IMR-90 (cell line): ENCODE data around the gene SLC5A1. TPM values are rescaled to one million over a fixed set of nuclear protein-coding genes. Genes with fewer than 3 reads are reported as not detected.

Experiments used
- ATAC-seq: fragments of 200-7000 bp; cut with Tn5 transposase; 2 replicates; pipeline ENCODE4 v1.9.1; 2020; ENCODE audit warnings: low read depth, mild to moderate bottlenecking, moderate library complexity
- BruUV-seq: library from RNA; stranded (reverse); fragments of 400-500 nt; replicated peaks from 2 replicates; lab custom pipeline; 2021; lab: Mats Ljungman, UMichigan
- CTCF ChIA-PET: fragments of 300-600 bp; formaldehyde crosslinking; extraction: SDS; loops from one replicate; lab custom pipeline; 2021; ENCODE audit warnings: antibody characterized with exemption; lab: Yijun Ruan, JAX
- POLR2A ChIA-PET: fragments of 300-600 bp; sonication (Branson Sonifier 250); formaldehyde crosslinking; loops from one replicate; lab custom pipeline; 2022; ENCODE audit warnings: antibody characterized with exemption; ENCODE audit not compliant: unreplicated experiment; lab: Charles Lee
- DNase-seq: peaks from one replicate; pipeline ENCODE4 v3.0.0; 2013
- H2AFZ ChIP-seq: replicated peaks from 2 replicates; pipeline ENCODE3; 2013; ENCODE audit warnings: low read length, mild to moderate bottlenecking; ENCODE audit not compliant: poor library complexity
- H2AK5ac ChIP-seq: 2 replicates; pipeline ENCODE4 v1.6.1; 2013; ENCODE audit warnings: low read depth, low read length, inconsistent platforms
- H2AK9ac ChIP-seq: replicated peaks from 2 replicates; pipeline ENCODE3; 2013; ENCODE audit warnings: mild to moderate bottlenecking, low read depth, low read length, moderate library complexity; ENCODE audit not compliant: poor library complexity
- H2BK120ac ChIP-seq: 2 replicates; pipeline ENCODE4 v1.6.1; 2013; ENCODE audit warnings: low read depth, low read length, inconsistent platforms
- H2BK15ac ChIP-seq: 3 replicates; pipeline ENCODE4 v1.6.1; 2013; ENCODE audit warnings: low read depth, low read length, inconsistent platforms
- H2BK20ac ChIP-seq: 2 replicates; pipeline ENCODE4 v1.6.1; 2013; ENCODE audit warnings: low read depth, mild to moderate bottlenecking, inconsistent platforms, low read length, moderate library complexity
- H2BK5ac ChIP-seq: 2 replicates; pipeline ENCODE4 v1.6.1; 2013; ENCODE audit warnings: mild to moderate bottlenecking, low read depth, low read length, inconsistent platforms; ENCODE audit not compliant: poor library complexity, severe bottlenecking
- H3K14ac ChIP-seq: replicated peaks from 2 replicates; pipeline ENCODE4 v1.6.1; 2013; ENCODE audit warnings: low read depth, low read length, inconsistent platforms
- H3K18ac ChIP-seq: 2 replicates; pipeline ENCODE4 v1.6.1; 2013; ENCODE audit warnings: low read depth, low read length, control low read depth
- H3K23ac ChIP-seq: 2 replicates; pipeline ENCODE4 v1.6.1; 2013; ENCODE audit warnings: low read depth, low read length, inconsistent platforms
- H3K27ac ChIP-seq: 2 replicates; pipeline ENCODE4 v1.5.1; 2013; ENCODE audit warnings: mild to moderate bottlenecking, control low read depth, low read length; ENCODE audit not compliant: insufficient read depth
- H3K27me3 ChIP-seq: 2 replicates; pipeline ENCODE4 v1.6.1; 2013; ENCODE audit warnings: low read length; ENCODE audit not compliant: control insufficient read depth, insufficient read depth
- H3K36me3 ChIP-seq: 2 replicates; pipeline ENCODE4 v1.6.1; 2013; ENCODE audit warnings: low read length, mixed read lengths; ENCODE audit not compliant: control insufficient read depth, insufficient read depth
- H3K4ac ChIP-seq: 2 replicates; pipeline ENCODE4 v1.6.1; 2013; ENCODE audit warnings: low read depth, low read length, inconsistent platforms
- H3K4me1 ChIP-seq: 2 replicates; pipeline ENCODE4 v1.6.1; 2013; ENCODE audit warnings: low read length, mixed read lengths; ENCODE audit not compliant: control insufficient read depth, insufficient read depth
- H3K4me2 ChIP-seq: 2 replicates; pipeline ENCODE4 v1.6.1; 2013; ENCODE audit warnings: low read depth, mild to moderate bottlenecking, control low read depth, low read length, moderate library complexity
- H3K4me3 ChIP-seq: 2 replicates; pipeline ENCODE4 v1.5.1; 2013; ENCODE audit warnings: low read depth, mild to moderate bottlenecking, control low read depth, low read length, moderate library complexity; ENCODE audit not compliant: insufficient read depth
- H3K56ac ChIP-seq: 2 replicates; pipeline ENCODE4 v1.6.1; 2013; ENCODE audit warnings: low read length, inconsistent platforms; ENCODE audit not compliant: insufficient read depth; ENCODE audit errors: extremely low read depth
- H3K79me1 ChIP-seq, 2 experiments: 2 replicates each; pipeline ENCODE4 v1.6.1; 2013; ENCODE audit warnings: low read length in 2 of 2, inconsistent platforms in 1 of 2, low read depth in 1 of 2
- H3K9ac ChIP-seq: 2 replicates; pipeline ENCODE4 v1.6.1; 2013; ENCODE audit warnings: low read depth, low read length, control low read depth
- H3K9me1 ChIP-seq: 2 replicates; pipeline ENCODE4 v1.6.1; 2013; ENCODE audit warnings: low read length, inconsistent platforms; ENCODE audit not compliant: insufficient read depth
- H3K9me3 ChIP-seq: 2 replicates; pipeline ENCODE4 v1.6.1; 2013; ENCODE audit warnings: low read length; ENCODE audit not compliant: control insufficient read depth, insufficient read depth
- H4K20me1 ChIP-seq: 2 replicates; pipeline ENCODE4 v1.6.1; 2013; ENCODE audit warnings: low read length, inconsistent platforms; ENCODE audit not compliant: insufficient read depth
- H4K5ac ChIP-seq: 2 replicates; pipeline ENCODE4 v1.6.1; 2013; ENCODE audit warnings: mild to moderate bottlenecking, low read depth, low read length, control low read depth
- H4K8ac ChIP-seq, 2 experiments: 2 replicates each; pipeline ENCODE4 v1.6.1; 2013; ENCODE audit warnings: low read depth in 2 of 2, low read length in 2 of 2, control low read depth in 1 of 2, inconsistent platforms in 1 of 2
- H4K91ac ChIP-seq: 2 replicates; pipeline ENCODE4 v1.6.1; 2013; ENCODE audit warnings: low read depth, low read length, inconsistent platforms; ENCODE audit not compliant: insufficient read depth
- BHLHE40 ChIP-seq: fragments of 150-350 bp; IDR thresholded peaks from 2 replicates; pipeline ENCODE4 v1.6.1; 2016; ENCODE audit warnings: mild to moderate bottlenecking, low read depth, low read length
- CEBPB ChIP-seq: IDR thresholded peaks from 2 replicates; pipeline ENCODE4 v1.6.1; 2012; ENCODE audit warnings: low read depth, low read length, improper control_type of control experiment
- CHD1 ChIP-seq: IDR thresholded peaks from 2 replicates; pipeline ENCODE4 v1.6.1; 2012; ENCODE audit warnings: low read depth, low read length, improper control_type of control experiment
- CTCF ChIP-seq: conservative IDR thresholded peaks from 2 replicates; pipeline ENCODE4 v1.5.1; 2012; ENCODE audit warnings: mild to moderate bottlenecking, low read depth, low read length, improper control_type of control experiment
- ELK1 ChIP-seq: fragments of 150-350 bp; IDR thresholded peaks from 2 replicates; pipeline ENCODE4 v1.6.1; 2016; ENCODE audit warnings: low read depth, mild to moderate bottlenecking, low read length, moderate library complexity, borderline replicate concordance
- MAFK ChIP-seq: IDR thresholded peaks from 2 replicates; pipeline ENCODE4 v1.6.1; 2012; ENCODE audit warnings: low read depth, low read length, improper control_type of control experiment
- MAZ ChIP-seq: IDR thresholded peaks from 2 replicates; pipeline ENCODE4 v1.6.1; 2012; ENCODE audit warnings: low read depth, mild to moderate bottlenecking, low read length, improper control_type of control experiment, moderate library complexity, borderline replicate concordance
- MXI1 ChIP-seq: IDR thresholded peaks from 2 replicates; pipeline ENCODE4 v1.6.1; 2012; ENCODE audit warnings: low read depth, mild to moderate bottlenecking, low read length, moderate library complexity, borderline replicate concordance
- NFE2L2 ChIP-seq: fragments of 150-350 bp; IDR thresholded peaks from 2 replicates; pipeline ENCODE4 v1.6.1; 2016; ENCODE audit warnings: low read depth, mild to moderate bottlenecking, low read length
- POLR2A ChIP-seq: IDR thresholded peaks from 2 replicates; pipeline ENCODE4 v1.6.1; 2012; ENCODE audit warnings: mild to moderate bottlenecking, low read depth, low read length
- RCOR1 ChIP-seq: IDR thresholded peaks from 2 replicates; pipeline ENCODE4 v1.6.1; 2012; ENCODE audit warnings: mild to moderate bottlenecking, low read length, improper control_type of control experiment; ENCODE audit not compliant: insufficient replicate concordance
- RFX5 ChIP-seq: IDR thresholded peaks from 2 replicates; pipeline ENCODE4 v1.8.0; 2012; ENCODE audit warnings: low read depth, mild to moderate bottlenecking, low read length, moderate library complexity
- SMC3 ChIP-seq: fragments of 150-350 bp; IDR thresholded peaks from 2 replicates; pipeline ENCODE4 v1.6.1; 2016; ENCODE audit warnings: low read depth, mild to moderate bottlenecking, antibody characterized with exemption, low read length, moderate library complexity
- USF2 ChIP-seq: fragments of 150-350 bp; IDR thresholded peaks from 2 replicates; pipeline ENCODE4 v1.6.1; 2017; ENCODE audit warnings: mild to moderate bottlenecking, antibody characterized with exemption, low read length, low read depth
- WGBS, 2 experiments: methylation state at CpG; one replicate each; pipeline versions ENCODE4 v1.1.5 to v1.1.7; 2013; ENCODE audit warnings: missing lambda C conversion rate in 2 of 2; ENCODE audit not compliant: insufficient read length in 1 of 2; ENCODE audit errors: extremely low coverage in 2 of 2; 5-methylcytosine and 5-hydroxymethylcytosine counted together
- dilution Hi-C: fragments of 300-500 bp; cut with HindIII; formaldehyde crosslinking; loops from one replicate; pipeline ENCODE4 v1.14.3; 2018; ENCODE audit warnings: low sequenced_read_pairs; ENCODE audit not compliant: unreplicated experiment
- in situ Hi-C: fragments of 300-500 bp; cut with MboI; formaldehyde crosslinking; loops from 3 replicates; pipeline ENCODE4 v1.14.3; 2019; ENCODE audit warnings: low sequenced_read_pairs, inconsistent platforms, mixed read lengths
- intact Hi-C: fragments of 100-400 bp; cut with micrococcal nuclease; formaldehyde crosslinking; loops from 2 replicates; pipeline ENCODE4 v1.10.0; 2022
- polyA plus RNA-seq, 3 experiments: library from polyadenylated mRNA; depleted of rRNA; stranded (reverse); fragments of >200 nt; gene quantifications; 2 replicates each; pipeline ENCODE4 v1.2.3, GENCODE V29; 2012; ENCODE audit warnings: low replicate concordance in 1 of 3
- total RNA-seq: library from RNA; depleted of rRNA; stranded (reverse); fragments of >200 nt; gene quantifications from 2 replicates; pipeline ENCODE4 v1.2.3, GENCODE V29; 2012

Gene SLC5A1
- total and polyA plus RNA-seq, 2 of the 4 experiments (the other 2 are of a cell fraction) = not detected

DNA sequence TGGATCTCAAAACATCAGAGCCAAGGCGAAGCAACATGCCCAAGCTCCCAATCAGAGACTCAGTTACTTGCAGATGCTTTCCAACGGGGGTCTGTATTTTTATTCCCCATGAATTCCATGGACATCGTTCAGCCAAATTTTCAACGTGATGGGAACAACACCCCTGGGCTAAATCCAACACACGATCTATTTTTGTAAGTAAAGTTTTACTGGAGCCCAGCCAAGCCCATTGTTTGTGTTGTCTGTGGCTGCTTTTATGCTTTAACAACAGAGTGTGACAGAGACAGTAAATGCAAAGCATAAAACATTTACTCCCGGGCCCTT is 33.7 kb downstream of the SLC5A1 start:
- WGBS, 2 experiments = no CpG with 5 or more reads among the region's 6 CpGs

More for the DNA sequence above, 33.7 kb downstream of the SLC5A1 start:
- no peak overlapping the region for H3K14ac ChIP-seq
- H4K20me1 ChIP-seq = no peaks in the 10 kb centered on the region
- H3K18ac ChIP-seq = no peak overlapping the region
- no peak overlapping the region for H2BK20ac ChIP-seq
- TF ChIP-seq CHD1 = no peak
- TF ChIP-seq MAFK = no peak
- TF ChIP-seq RCOR1 = no peak
- TF ChIP-seq CTCF = no peak
- TF ChIP-seq CEBPB = no peak
- TF ChIP-seq BHLHE40 = no peak
- TF ChIP-seq SMC3 = no peak
- TF ChIP-seq USF2 = no peak
- no peak for TF ChIP-seq POLR2A
- no peak for TF ChIP-seq MXI1
- no peak for TF ChIP-seq MAZ
- no peak for TF ChIP-seq RFX5
- TF ChIP-seq ELK1 = no peak
- no peak for TF ChIP-seq NFE2L2
- H3K23ac ChIP-seq = no peak overlapping the region
- ChIA-PET CTCF (no interaction called here), POLR2A (no interaction called here)
- no peak for ATAC-seq
- in situ Hi-C loops (loop anchor here (25.0 kb wide), 1 partner anchor 389 kb away; no protein-coding TSS in a partner anchor), intact Hi-C loops (no loop called here), dilution Hi-C loops (no loop called here)
- H3K4me1 ChIP-seq = no peaks in the 10 kb centered on the region
- no peaks in the 10 kb centered on the region for H3K79me1 ChIP-seq
- no peak overlapping the region for H3K9ac ChIP-seq
- no peak for DNase-seq
- no peak overlapping the region for H3K4ac ChIP-seq
- no peak overlapping the region for H3K56ac ChIP-seq
- no peaks in the 10 kb centered on the region for H3K9me1 ChIP-seq
- no peak overlapping the region for H4K91ac ChIP-seq
- no peak overlapping the region for H2BK120ac ChIP-seq
- no peak overlapping the region for H4K5ac ChIP-seq
- BruUV-seq = no TSS peak
- H2AK9ac ChIP-seq = no peak overlapping the region
- no peak overlapping the region for H2BK15ac ChIP-seq
- H3K27ac ChIP-seq = no peak overlapping the region
- H2AFZ ChIP-seq = no peak overlapping the region
- H3K27me3 ChIP-seq = peaks cover 18% of the 10 kb centered on the region
- H4K8ac ChIP-seq = no peak overlapping the region
- no peak overlapping the region for H2BK5ac ChIP-seq
- H2AK5ac ChIP-seq = no peak overlapping the region
- H3K4me3 ChIP-seq = no peak overlapping the region
- no peak overlapping the region for H3K4me2 ChIP-seq
- H3K36me3 ChIP-seq = no peaks in the 10 kb centered on the region
- no peaks in the 10 kb centered on the region for H3K9me3 ChIP-seq
